Gastroesophageal sphincter (tissue), 4 donors: ENCODE results near the gene IDI1. TPM values are rescaled to one million over a fixed set of nuclear protein-coding genes. Genes with fewer than 3 reads are reported as not detected.

ENCODE experiments used
- ATAC-seq: fragments of 150-250 bp; one replicate; pipeline ENCODE4 v1.9.1; 2016; ENCODE audit warnings: mild to moderate bottlenecking, moderate library complexity
- H3K27ac ChIP-seq, 4 donors: fragments of 200-600 bp; sonication (generic) in 3 of 4; 1 replicate in 3 of 4; 2 replicates in 1 of 4; pipeline ENCODE4 v1.5.1; 2016 to 2019
- H3K27me3 ChIP-seq: fragments of 200-600 bp; sonication (generic); one replicate; pipeline ENCODE4 v1.5.1; 2019
- H3K36me3 ChIP-seq, 2 donors: fragments of 200-600 bp; sonication (generic); one replicate each; pipeline ENCODE4 v1.5.1; 2019; ENCODE audit warnings: control low read depth in 1 of 2
- H3K4me1 ChIP-seq, 3 donors: fragments of 200-600 bp; sonication (generic); 1 replicate in 2 of 3; 2 replicates in 1 of 3; pipeline ENCODE4 v1.5.1; 2016 to 2019; ENCODE audit warnings: control low read depth in 2 of 3
- H3K4me3 ChIP-seq, 2 donors: fragments of 200-600 bp; sonication (generic); one replicate each; pipeline ENCODE4 v1.5.1; 2019; ENCODE audit warnings: mild to moderate bottlenecking in 1 of 2, moderate library complexity in 1 of 2
- H3K9me3 ChIP-seq, 3 donors: fragments of 200-600 bp; sonication (generic); one replicate each; pipeline ENCODE4 v1.5.1; 2017 to 2019; ENCODE audit warnings: control low read depth in 2 of 3
- EP300 ChIP-seq: sonication (generic); formaldehyde crosslinking; IDR thresholded peaks from one replicate; pipeline ENCODE4 v1.6.1; 2017; ENCODE audit warnings: antibody characterized with exemption, mild to moderate bottlenecking
- POLR2A ChIP-seq, 2 donors: fragments of 450-650 bp; IDR thresholded peaks; one replicate each; pipeline ENCODE4 v1.6.1; 2017; ENCODE audit warnings: antibody characterized with exemption in 2 of 2, mild to moderate bottlenecking in 2 of 2, moderate library complexity in 1 of 2
- POLR2AphosphoS5 ChIP-seq: sonication (generic); formaldehyde crosslinking; IDR thresholded peaks from one replicate; pipeline ENCODE4 v1.6.1; 2017; ENCODE audit warnings: antibody characterized with exemption
- WGBS, 2 donors: methylation state at CpG; one replicate each; pipeline ENCODE4 v1.1.5; 2018; ENCODE audit warnings: low coverage in 1 of 2; 5-methylcytosine and 5-hydroxymethylcytosine counted together
- total RNA-seq, 4 donors: library from RNA; depleted of rRNA; stranded (reverse); fragments of >200 nt; gene quantifications; one replicate each; pipeline ENCODE4 v1.1.0, GENCODE V29; 2016
- TF ChIP-seq, protein P1 (sequence below), 4 experiments: fragments of 200-600 bp in 2 of 4; fragments of 450-650 bp in 2 of 4; sonication (generic) in 1 of 4; IDR thresholded peaks; one replicate each; pipeline ENCODE4 v1.5.1; 2017 to 2019; ENCODE audit warnings: antibody characterized with exemption in 4 of 4, mild to moderate bottlenecking in 2 of 4, moderate library complexity in 2 of 4

Gene IDI1
- total RNA-seq, 4 donors from 2014 or later, result 19.2 to 32.4 (median 29.5) TPM

DNA sequence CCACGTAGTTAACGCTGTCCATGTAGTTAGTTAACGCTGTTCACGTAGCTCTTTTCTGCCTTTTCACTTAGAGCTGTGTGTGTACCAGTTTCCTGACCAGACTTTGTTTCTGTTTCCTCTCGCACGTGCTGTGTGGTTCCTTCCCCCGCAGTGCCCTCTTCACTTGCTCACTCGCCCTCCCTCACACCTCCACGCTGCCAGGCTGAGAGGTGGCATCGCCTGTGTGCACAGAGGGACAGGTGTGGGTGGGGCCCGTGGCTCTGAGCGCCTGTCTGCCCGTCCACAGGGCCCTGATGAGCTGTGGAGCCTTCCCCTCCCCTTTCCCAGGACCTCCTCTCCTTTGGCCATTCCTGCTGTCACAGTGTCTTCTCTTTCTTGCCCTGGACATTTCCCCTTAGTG, 37.9 kb upstream of the IDI1 start:
- H3K36me3 ChIP-seq, result peaks cover 4 to 98% of the 10 kb centered on the region in 2 donors
- H3K27me3 ChIP-seq, result no peaks in the 10 kb centered on the region
- no peak overlapping the region for H3K4me3 ChIP-seq
- no peak for ATAC-seq
- no peak overlapping the region for H3K27ac ChIP-seq
- WGBS, 2 donors, result 81 to 91% methylated on average over 4 to 10 of the region's 13 CpGs
- H3K4me1 ChIP-seq, result no peaks in the 10 kb centered on the region
- no peaks in the 10 kb centered on the region for H3K9me3 ChIP-seq
- no peak for TF ChIP-seq POLR2AphosphoS5
- no peak for TF ChIP-seq EP300
- TF ChIP-seq POLR2A (IDR thresholded peaks at IDR 0.05), result no peak
- TF ChIP-seq, protein P1, sequence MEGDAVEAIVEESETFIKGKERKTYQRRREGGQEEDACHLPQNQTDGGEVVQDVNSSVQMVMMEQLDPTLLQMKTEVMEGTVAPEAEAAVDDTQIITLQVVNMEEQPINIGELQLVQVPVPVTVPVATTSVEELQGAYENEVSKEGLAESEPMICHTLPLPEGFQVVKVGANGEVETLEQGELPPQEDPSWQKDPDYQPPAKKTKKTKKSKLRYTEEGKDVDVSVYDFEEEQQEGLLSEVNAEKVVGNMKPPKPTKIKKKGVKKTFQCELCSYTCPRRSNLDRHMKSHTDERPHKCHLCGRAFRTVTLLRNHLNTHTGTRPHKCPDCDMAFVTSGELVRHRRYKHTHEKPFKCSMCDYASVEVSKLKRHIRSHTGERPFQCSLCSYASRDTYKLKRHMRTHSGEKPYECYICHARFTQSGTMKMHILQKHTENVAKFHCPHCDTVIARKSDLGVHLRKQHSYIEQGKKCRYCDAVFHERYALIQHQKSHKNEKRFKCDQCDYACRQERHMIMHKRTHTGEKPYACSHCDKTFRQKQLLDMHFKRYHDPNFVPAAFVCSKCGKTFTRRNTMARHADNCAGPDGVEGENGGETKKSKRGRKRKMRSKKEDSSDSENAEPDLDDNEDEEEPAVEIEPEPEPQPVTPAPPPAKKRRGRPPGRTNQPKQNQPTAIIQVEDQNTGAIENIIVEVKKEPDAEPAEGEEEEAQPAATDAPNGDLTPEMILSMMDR (IDR thresholded peaks at IDR 0.05), result no peak

DNA sequence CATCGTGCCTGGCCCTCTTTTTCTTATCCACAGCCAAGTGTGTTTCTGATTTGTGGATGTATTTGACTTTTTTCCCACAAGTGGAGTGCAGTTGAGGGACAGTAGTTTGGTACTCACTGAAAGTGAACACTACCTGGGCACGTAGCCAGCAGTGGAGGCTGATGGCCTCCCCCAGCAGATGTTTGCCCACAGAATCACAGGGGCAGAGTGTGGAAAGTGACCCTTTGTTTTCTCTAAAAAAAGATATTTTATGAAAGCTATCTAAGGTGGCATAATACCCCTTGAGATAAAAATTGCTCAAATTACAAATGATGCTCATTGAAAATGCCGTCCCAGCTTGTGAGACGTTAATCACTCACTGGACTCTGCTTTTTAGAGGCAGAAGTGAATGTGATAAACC, 36.3 kb upstream of the IDI1 start:
- H3K4me3 ChIP-seq, result no peak overlapping the region
- 93 to 97% methylated on average over 3 of the region's 4 CpGs for WGBS, 2 donors
- no peaks in the 10 kb centered on the region for H3K4me1 ChIP-seq
- no peak for ATAC-seq
- no peak overlapping the region for H3K27ac ChIP-seq
- H3K9me3 ChIP-seq, result no peaks in the 10 kb centered on the region
- TF ChIP-seq, protein P1 (IDR thresholded peaks at IDR 0.05), result no peak
- TF ChIP-seq POLR2AphosphoS5 (no peak), POLR2A (IDR thresholded peaks at IDR 0.05) (no peak), EP300 (no peak)
- H3K36me3 ChIP-seq, result peaks cover 4 to 93% of the 10 kb centered on the region in 2 donors
- no peaks in the 10 kb centered on the region for H3K27me3 ChIP-seq

DNA sequence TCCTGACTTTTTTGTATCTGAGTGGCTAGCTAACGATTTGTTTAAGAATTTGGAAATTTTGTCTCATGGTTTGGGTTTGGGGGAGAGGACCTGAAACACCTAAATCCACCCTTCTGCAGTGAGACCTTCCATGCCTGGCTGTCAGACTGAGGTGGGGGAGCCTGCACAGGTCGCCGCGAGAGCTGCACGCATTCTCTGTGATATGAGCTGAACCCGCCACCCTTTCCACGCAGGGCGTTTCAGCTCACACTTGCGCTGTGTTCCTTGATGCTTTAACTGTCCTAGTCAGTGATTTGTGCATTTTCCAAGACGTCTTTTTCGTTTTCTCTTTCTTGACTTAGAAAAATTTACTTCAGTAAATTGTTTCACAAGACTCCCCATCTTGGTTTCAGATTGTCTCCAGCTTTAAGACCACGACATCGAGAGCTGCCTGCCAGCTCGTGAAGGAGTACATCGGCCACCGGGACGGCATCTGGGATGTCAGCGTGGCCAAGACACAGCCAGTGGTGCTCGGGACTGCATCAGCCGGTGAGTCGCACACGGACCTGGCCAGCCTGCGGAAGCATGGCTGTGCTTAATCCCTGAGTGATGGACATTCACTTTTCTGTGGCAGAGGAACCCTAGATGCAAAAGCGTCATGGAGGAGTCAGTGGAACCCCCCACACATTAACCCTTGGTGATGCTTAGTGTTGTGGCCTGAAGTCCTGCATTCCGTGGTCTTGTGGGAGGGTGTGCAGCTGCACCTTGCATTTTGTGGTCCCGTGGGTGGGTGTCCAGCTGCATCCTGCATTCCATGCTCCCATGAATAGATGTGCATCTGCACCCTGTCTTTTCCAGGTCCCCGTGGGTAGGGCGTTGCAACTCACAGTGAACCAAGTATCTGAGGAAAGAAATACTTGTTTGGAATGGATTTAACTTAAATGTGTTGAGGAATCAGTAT, 35.4 kb upstream of the IDI1 start:
- no peaks in the 10 kb centered on the region for H3K9me3 ChIP-seq
- no peak for ATAC-seq
- WGBS, 2 donors, result 92 to 94% methylated on average over 16 to 23 of the region's 28 CpGs
- H3K27ac ChIP-seq, result no peak overlapping the region
- no peak overlapping the region for H3K4me3 ChIP-seq
- peaks cover 4 to 93% of the 10 kb centered on the region in 2 donors for H3K36me3 ChIP-seq
- no peaks in the 10 kb centered on the region for H3K27me3 ChIP-seq
- no peaks in the 10 kb centered on the region for H3K4me1 ChIP-seq
- no peak for TF ChIP-seq EP300
- TF ChIP-seq, protein P1 (IDR thresholded peaks at IDR 0.05), result no peak
- TF ChIP-seq POLR2A (IDR thresholded peaks at IDR 0.05), result no peak
- no peak for TF ChIP-seq POLR2AphosphoS5

DNA sequence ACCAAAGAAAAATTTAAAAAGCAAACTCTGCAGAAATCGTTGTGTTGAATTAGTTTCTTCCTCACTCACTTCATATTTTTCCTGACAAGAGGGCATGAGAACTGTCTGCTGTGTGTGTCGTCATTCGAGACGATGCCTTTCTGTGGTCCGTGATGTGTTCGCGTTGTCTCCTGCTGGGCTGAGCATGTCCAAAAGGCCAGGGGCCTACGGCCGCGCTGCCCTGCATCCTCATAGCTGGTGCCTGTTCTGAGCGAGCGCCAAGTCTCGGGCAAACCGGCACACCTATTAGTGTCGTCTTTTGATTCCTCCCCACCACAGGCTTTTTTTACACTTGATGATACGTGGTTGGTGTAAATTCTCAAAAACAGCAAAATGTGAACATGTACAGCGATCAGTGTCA, 34.7 kb upstream of the IDI1 start:
- H3K36me3 ChIP-seq, result peaks cover 4 to 93% of the 10 kb centered on the region in 2 donors
- TF ChIP-seq POLR2AphosphoS5, result no peak
- TF ChIP-seq, protein P1 (IDR thresholded peaks at IDR 0.05), result no peak
- no peak for TF ChIP-seq POLR2A (IDR thresholded peaks at IDR 0.05)
- no peak for TF ChIP-seq EP300
- 89 to 91% methylated on average over 7 to 17 of the region's 17 CpGs for WGBS, 2 donors
- no peak for ATAC-seq
- H3K27ac ChIP-seq, result no peak overlapping the region
- no peak overlapping the region for H3K4me3 ChIP-seq
- H3K4me1 ChIP-seq, result no peaks in the 10 kb centered on the region
- no peaks in the 10 kb centered on the region for H3K9me3 ChIP-seq
- no peaks in the 10 kb centered on the region for H3K27me3 ChIP-seq

DNA sequence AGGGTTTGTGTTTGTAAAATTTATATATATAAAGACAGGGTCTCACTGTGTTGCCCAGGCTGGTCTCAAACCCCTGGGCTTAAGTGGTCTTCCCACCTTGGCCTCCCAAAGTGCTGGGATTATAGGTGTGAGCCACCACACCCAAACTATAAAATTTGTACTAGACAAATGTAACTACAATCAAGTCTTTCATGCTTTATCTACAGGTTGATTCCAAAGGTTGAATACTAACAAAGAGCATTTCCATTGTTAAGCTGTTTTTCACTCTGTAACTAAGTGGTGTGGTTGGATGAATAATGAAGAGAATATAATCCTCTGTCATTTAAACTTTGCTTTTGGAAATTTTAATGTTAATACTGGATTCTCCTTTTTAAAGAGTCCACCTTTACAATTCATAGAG, 29.7 kb upstream of the IDI1 start:
- Histone ChIP-seq H3K27me3 (no peaks in the 10 kb centered on the region), H3K4me3 (no peak overlapping the region), H3K36me3 (peaks cover 0 to 82% of the 10 kb centered on the region in 2 donors), H3K9me3 (no peaks in the 10 kb centered on the region), H3K27ac (no peak overlapping the region), H3K4me1 (no peaks in the 10 kb centered on the region)
- no peak for ATAC-seq
- TF ChIP-seq POLR2AphosphoS5, result no peak
- TF ChIP-seq POLR2A (IDR thresholded peaks at IDR 0.05), result no peak
- TF ChIP-seq, protein P1 (IDR thresholded peaks at IDR 0.05), result no peak
- TF ChIP-seq EP300, result no peak
